HG02678 (cell line): ENCODE data around the gene MAMSTR.
"Not testable (repeated sequence)": the region's sequence is repeated elsewhere in the genome, so short reads cannot be mapped to it uniquely, and the experiment has no call there.

Experiments used
- ATAC-seq: cut with Tn5 transposase; IDR thresholded peaks from one replicate; pipeline ENCODE4 v1.9.1; 2021; ENCODE audit warnings: mild to moderate bottlenecking, moderate library complexity; ENCODE audit not compliant: unreplicated experiment

MAMSTR gene, protein sequence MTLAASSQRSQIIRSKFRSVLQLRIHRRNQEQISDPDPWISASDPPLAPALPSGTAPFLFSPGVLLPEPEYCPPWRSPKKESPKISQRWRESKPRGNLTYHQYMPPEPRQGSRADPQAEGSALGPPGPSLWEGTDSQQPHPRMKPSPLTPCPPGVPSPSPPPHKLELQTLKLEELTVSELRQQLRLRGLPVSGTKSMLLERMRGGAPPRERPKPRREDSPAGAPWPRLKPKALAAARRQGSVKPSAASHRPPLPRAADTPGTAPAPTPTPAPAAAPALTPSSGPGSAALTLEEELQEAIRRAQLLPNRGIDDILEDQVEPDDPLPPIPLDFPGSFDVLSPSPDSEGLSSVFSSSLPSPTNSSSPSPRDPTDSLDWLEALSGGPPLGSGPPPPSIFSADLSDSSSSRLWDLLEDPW

DNA sequence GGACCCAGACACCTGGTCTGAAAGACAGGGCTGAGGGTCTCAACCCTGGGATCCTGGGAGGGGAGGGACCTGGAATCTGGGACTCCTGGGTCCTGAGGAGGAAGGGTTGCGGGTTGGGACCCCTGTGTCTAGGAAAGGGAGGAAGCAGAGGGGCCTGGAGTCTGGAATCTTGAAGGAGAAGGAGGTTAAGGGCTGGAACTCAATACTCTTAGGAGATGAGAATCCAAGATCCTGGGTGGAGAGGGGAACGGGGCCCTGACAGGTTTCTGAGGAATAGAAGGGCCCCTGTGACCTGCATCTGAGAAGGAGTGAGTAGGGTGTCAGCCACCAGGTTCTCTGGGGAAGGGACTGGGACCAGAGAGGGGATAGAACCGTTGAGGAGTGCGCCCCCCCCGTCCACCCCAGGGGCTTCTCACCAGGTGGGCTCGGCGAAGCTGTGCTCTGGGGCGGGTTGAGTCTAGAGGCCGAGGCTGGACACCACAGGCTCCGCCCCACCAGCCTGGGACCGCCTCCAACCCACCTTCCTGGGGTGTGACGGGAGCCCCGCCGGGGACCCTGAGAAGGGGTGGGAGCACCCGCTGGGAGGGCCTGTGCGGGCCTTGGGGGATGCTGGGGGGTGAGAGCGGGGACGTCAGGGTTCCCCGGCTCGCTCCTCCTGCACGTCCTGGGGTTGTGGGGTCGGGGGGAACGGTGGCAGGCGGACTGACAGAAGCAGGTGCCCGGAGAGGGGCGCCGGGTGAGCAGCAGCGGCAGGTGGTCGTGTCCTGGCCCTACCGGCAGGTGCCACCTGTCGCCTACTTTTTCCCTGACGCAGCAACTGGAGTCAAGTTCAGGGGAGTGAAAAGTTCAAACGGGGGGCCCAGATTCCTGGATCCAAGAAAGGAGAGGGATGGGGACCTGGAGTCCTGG, at the start of gene MAMSTR:
TSS of gene MAMSTR (minus strand) at position 463 of the 909 bp plus-strand sequence. CDS start 694 bp downstream, outside the sequence.
- ATAC-seq, result no peak

DNA sequence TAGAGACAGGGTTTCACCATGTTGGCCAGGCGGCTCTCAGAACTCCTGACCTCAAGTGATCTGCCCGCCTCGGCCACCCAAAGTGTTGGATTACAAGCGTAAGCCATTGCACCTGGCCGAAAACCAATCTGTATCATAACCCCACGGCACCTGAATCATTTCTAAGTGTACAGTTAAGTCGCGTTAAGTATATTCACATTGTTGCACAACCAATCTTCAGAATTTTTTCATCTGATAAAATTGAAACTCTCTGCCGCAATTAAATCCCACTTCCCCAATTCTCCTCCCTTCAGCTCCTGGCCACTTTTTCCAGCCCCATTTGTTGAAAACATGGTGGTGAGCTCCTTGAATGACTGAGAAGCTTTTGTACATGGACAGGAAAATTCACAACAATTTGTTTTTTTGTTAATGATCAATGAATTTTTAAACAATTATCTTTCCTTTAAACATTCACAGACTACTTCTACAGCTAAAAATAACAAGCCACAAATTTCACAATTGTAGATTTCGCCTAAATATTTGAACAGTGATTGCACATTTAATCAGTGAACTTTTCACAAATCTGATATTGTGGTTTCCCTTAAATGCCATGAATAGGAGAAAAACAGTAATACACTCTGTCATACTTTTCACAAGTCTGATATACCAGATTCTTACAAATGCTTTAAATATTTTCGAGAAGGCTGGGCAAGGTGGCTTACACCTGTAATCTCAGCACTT, 49.6 kb upstream of the MAMSTR start:
- ATAC-seq, result no peak

DNA sequence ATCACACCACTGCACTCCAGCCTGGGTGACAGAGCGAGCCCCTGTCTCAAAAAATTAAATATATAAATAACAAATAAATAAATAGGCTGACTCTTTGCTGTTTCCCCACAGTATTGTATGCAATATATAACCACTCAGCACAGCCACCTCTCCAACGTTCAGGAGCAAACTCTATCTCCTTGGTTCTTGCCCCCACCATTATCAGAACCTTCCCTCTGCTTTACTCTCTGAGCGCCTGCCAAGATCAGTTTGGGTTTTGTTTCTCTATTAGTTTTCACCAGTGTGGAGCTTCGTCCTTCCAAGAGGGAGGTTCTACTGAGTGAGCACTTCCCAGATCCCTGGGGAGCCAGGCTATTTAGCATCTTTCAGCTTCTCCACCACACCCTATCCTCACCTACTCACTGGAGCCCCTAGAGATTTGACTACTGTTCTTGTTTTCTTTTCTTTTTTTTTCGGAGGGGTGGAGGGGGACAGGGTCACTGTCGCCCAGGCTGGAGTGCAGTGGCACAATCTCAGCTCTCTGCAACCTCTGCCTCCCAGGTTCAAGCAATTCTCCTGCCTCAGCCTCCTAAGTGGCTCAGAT, 48.7 kb upstream of the MAMSTR start:
- not testable (repeated sequence) for ATAC-seq

DNA sequence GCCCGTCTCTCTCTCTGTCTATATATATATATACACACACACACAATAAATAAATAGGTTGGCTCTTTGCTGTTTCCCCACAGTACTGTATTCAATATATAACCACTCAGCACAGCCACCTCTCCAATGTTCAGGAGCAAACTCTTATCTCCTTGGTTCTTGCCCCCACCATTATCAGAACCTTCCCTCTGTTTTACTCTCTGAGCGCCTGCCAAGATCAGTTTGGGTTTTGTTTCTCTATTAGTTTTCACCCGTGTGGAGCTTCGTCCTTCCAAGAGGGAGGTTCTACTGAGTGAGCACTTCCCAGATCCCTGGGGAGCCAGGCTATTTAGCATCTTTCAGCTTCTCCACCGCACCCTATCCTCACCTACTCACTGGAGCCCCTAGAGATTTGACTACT, 46.3 kb upstream of the MAMSTR start:
- ATAC-seq, result not testable (repeated sequence)

DNA sequence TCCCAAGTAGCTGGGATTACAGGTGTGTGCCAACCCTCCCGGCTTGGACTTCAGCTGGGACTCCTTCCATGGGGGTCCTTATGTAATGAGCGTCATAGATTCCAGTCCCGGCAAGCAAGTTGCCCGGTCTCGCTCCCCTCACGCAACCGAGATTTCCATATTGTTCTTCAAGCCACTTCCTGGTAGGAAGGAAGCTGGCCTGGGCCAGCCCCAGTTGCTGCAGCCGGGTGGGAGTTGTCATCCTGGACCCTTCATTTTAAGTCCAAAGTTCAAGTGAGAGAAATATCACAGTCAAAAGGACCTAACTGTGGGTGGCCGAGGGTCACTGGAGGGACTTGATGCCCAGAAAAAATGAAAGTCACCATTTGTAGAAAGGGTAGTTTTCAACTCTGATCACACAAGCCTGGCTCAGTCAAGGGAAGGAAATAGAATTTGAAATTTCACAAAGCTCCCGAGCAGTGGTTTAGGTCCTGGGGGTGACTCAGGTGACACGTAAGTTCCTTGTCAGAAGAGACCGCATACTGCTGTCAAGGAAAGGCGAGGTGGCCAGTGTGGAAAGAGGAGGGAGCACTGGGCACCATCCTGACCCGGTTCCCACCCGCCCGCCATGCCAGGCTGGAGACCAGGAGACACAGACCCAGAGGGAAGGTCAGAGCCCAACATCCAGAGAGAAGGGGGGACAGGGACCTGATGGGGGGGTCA, 41.1 kb upstream of the MAMSTR start:
- no peak for ATAC-seq

DNA sequence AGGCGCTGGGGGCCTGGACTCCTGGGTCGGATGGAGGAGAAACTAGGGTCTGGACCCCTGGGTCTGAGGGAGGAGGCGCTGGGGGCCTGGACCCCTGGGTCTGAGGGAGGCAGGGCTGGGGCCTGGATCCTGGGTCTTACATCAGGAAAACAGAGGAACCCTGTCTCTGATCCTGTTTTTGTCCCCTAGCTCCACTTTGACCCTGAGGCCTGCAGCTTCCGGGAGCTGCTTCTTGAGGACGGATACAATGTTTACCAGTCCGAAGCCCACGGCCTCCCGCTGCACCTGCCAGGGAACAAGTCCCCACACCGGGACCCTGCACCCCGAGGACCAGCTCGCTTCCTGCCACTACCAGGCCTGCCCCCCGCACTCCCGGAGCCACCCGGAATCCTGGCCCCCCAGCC, 38.2 kb upstream of the MAMSTR start:
- ATAC-seq, result no peak

DNA sequence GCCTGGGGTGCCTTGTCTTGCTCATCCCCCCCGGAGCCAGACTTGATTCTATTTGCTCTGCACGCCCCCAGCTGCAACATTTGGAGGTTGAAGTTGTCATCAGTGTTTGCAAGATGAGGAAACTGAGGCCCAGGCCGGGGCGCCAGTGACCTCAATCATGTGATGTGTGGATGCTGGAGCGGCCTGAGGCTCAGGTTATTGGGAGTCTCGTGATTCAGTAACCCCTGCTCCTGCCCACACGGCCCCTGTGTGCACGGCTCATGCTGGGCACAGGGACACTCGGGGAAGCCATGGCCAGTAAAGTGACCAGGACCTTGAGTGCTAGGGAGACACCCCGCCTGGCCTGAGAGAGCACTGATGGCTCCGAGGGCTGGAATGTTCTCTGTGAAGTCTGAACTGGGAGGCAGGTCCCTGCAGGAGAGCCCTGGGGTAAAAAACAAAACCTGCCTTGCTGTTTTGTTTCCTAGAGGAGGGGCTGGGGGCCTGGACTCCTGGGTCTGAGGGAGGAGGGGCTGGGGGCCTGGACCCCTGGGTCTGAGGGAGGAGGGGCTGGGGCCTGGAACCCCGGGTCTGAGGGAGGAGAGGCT, 37.7 kb upstream of the MAMSTR start:
- no peak for ATAC-seq

DNA sequence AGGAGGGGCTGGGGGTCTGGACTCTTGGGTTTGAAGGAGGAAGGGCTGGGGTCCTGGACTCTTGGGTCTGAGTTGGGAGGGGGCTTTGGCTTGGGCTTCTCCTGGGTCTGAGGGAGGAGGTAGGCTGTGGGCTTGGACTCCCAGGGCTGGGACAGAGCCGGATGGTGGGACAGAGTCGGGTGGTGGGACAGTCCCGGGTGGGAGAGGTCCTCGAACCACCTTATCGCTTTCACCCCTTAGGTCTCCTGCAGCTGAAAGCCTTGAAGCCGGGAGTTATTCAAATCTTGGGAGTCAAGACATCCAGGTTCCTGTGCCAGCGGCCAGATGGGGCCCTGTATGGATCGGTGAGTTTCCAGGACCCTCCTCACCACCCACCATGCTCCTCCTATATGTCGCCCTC, 37.2 kb upstream of the MAMSTR start:
- ATAC-seq, result no peak

DNA sequence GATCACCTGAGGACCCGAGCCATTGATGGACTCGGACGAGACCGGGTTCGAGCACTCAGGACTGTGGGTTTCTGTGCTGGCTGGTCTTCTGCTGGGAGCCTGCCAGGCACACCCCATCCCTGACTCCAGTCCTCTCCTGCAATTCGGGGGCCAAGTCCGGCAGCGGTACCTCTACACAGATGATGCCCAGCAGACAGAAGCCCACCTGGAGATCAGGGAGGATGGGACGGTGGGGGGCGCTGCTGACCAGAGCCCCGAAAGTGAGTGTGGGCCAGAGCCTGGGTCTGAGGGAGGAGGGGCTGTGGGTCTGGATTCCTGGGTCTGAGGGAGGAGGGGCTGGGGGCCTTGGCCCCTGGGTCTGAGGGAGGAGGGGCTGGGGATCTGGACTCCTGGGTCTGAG, 36.7 kb upstream of the MAMSTR start:
- ATAC-seq, result no peak

DNA sequence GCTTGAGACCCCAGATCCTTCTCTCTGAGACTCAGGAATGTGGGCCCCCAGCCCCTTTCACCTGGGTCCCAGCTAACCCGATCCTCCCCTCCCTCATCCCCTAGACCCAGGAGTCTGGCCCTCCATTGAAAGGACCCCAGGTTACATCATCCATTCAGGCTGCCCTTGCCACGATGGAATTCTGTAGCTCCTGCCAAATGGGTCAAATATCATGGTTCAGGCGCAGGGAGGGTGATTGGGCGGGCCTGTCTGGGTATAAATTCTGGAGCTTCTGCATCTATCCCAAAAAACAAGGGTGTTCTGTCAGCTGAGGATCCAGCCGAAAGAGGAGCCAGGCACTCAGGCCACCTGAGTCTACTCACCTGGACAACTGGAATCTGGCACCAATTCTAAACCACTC, 36.3 kb upstream of the MAMSTR start:
- ATAC-seq, result no peak

DNA sequence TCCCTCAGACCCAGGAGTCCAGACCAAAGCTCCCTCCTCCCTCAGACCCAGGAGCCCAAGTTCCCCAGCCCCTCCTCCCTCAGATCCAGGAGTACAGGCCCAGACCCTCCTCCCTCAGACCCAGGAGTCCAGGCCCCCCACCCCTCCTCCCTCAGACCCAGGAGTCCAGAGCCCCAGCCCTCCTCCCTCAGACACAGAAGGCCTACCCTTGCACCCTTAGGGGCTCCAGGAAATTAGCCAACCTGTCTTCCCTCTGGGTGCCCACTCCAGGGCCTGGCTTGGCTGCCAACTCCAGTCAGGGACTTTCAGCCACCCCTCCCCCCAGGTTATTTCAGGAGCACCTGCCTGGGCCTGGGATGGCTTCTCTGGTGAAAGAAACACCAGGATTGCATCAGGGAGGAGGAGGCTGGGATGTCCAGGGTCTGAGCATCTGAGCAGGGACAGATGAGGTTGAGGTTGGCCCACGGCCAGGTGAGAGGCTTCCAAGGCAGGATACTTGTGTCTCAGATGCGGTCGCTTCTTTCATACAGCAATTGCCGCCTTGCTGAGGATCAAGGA, 35.6 kb upstream of the MAMSTR start, which contains the start of gene FGF21:
TSS of gene FGF21 (plus strand) at position 441 of the 558 bp plus-strand sequence. CDS start 713 bp downstream, outside the sequence.
- ATAC-seq, result no peak

DNA sequence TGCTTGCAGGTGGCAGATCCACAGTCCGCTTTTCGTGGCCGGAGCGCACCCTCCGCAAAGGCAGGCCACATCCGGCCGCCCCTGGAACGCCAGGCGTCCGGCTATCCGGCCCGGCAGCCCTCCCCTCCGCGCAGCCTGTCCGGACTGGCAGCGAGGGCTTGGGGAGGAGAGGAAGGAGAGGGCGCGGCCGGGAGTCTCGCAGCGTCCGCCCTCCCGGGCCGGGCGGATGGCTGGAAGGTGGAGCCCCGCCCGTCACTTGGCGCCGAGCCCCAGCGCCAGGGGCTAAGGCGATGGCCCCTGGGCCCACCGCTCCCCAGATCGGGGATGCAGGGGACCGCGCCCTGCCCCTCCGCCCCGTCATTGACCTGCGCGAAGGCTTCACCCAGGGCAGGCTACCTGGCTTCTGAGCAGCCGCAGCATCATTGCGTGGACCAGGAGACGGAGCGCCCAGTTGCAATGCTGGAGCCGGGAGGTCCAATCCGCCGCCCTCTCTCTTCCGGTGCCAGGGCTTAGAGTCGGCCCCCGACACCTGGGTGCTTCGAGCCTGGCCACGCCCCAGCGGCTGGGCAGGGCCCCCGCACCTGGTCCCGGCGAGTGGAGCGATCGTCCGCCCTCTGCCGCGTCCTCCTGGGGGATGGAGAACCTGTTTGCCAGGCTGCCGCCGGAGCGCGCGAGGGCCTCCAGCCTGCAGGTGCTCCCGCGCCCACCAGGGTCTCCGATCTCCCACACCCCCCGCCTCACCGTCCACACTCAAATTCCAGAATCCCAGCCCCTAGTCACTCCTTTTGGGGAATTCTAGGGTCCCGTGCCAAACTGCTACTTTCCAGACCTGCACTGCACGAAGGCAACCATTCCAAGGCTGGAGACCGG, 33.2 kb upstream of the MAMSTR start, which contains the start of gene FUT1:
TSS of gene FUT1 (minus strand) at position 146 of the 870 bp plus-strand sequence. CDS start 1,360 bp downstream, outside the sequence.
- ATAC-seq, result no peak

DNA sequence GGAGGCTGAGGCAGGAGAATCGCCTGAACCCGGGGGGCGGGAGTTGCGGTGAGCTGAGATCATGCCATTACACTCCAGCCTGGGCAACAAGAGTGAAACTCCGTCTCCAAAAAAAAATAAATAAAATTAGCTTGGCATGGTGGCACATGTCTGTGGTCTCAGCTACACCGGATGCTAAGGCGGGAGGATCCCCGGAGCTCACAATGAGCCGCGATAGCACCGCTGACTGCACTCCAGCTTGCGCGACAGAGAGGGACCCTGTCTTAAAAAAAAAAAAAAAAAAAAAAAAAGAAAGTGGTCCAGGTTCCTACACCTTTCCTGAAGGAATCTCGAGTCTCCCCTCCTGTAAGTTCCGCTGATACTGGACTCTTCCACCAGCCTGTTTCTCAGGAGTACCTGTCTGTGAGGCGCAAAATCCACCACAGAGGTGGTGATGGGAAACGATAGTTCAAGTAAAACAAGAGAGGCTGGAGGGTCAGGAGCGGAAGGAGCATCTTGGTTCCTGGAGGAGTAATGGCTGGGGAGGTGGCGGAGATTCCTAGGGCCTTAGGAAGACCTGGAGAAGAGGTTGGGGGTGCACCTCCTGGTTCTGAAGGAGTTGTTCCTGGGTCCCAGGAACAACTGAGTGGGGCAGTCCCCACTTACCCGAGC, 32.4 kb upstream of the MAMSTR start:
- ATAC-seq, result no peak

DNA sequence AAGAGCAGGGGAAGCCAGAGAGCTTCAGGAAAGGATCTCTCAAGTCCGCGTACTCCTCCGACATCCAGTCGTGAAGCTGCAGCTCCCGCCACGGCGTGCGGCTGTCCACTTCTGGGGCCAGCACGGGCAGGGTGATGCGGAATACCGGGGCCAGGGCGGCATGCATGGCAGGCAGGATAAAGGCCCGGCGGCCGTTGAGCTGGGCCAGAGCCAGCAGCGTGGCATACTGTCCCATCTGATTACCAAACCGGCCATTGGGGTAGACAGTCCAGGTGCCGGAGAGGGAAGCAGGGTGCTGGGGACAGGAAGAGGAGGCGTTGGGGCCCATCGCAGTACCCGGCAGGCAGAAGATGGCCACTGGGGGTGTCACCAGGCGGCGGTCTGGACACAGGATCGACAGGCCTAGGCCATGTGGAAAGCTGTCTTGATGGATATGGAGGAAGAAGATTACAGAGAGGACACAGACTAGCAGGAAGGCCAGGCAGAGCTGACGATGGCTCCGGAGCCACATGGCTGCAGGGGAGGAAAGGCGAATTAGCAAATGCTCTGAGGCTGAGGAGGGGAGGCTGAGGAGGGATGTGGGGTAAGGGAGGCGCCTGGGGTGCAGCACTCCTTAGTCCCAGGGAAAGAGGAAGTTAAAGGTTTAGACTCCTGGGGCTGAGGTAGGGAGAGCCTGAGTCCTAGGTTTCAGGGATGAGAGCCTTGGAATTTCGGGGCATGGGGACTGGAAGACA, 31.4 kb upstream of the MAMSTR start:
- no peak for ATAC-seq

DNA sequence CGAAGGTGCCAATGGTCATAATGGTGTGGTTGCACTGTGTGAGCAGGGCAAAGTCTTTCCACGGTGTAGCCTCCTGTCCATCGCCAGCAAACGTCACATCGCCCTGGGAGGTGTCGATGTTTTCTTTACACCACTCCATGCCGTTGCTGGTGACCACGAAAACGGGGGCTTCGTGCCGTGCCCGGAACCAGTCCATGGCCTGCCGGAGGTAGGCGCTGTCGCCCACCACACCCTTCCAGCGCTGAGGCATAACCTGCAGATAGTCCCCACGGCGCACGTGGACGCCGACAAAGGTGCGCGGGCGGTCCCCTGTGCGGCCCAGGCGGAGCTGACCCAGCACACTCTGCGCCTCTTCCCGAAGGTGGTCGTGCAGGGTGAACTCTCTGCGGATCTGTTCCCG, 30.8 kb upstream of the MAMSTR start:
- ATAC-seq, result no peak

DNA sequence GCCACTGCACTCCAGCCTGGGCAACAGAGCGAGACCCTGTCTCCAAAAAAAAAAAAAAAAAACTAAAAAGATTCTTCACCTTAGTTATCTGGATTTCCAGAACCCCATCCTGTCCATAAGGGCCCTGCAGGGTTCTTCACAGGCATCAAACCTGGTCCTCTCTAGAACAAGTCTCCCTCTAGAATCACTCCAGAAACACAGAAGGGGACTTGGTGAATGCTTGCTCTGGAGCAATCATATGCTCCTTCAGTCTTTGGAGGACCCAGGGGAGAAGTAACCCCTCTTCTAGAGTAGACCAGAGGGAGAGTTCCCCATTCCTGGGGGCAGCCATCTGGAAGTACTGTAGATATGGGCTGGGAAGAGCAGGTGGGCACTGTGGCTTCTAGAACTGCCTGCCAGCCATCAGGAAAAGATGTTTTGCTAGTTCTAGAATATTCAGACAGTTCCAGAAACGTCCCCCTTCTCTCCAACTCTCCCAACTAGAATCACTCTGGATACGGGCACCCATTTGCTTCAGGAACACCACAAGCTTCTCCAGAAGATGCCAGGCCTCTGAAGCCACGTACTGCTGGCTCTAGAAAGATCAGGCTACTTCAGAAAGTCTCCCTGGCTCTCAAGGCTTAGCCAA, 30.2 kb upstream of the MAMSTR start:
- no peak for ATAC-seq
